H1 (cell line): Measurements from ENCODE around the gene CAMTA1. TPM values are rescaled to one million over a fixed set of nuclear protein-coding genes. Genes with fewer than 3 reads are reported as not detected.

Experiments used
- CTCF ChIA-PET: fragments of 300-600 bp; sonication (Branson Sonifier 250); formaldehyde crosslinking; loops from one replicate; lab custom pipeline; 2021; ENCODE audit not compliant: partially characterized antibody; lab: Charles Lee
- POLR2A ChIA-PET: fragments of 300-600 bp; sonication (Branson Sonifier 250); formaldehyde crosslinking; loops from one replicate; lab custom pipeline; 2021; ENCODE audit warnings: inconsistent platforms; ENCODE audit not compliant: partially characterized antibody; lab: Charles Lee
- DNase-seq, 2 experiments: peaks; one replicate each; pipeline versions ENCODE4 v3.0.0 to v3.0.0-alpha.2; 2010 to 2022; ENCODE audit warnings: low spot score in 2 of 2, low read depth in 1 of 2, mixed read lengths in 1 of 2
- FAIRE-seq: peaks from 2 replicates; lab custom pipeline; 2011; peaks lifted over from hg19 to GRCh38; lab: Jason Lieb, UNC
- H2AFZ ChIP-seq: 2 replicates; pipeline ENCODE4 v1.8.1; 2012; ENCODE audit warnings: low read length, inconsistent platforms
- H2AK5ac ChIP-seq: 2 replicates; pipeline ENCODE4 v1.6.1; 2013; ENCODE audit warnings: low read depth, low read length
- H2BK120ac ChIP-seq: replicated peaks from 2 replicates; pipeline ENCODE3; 2013; ENCODE audit warnings: low read depth, low read length, inconsistent platforms
- H2BK12ac ChIP-seq: 2 replicates; pipeline ENCODE4 v1.6.1; 2013; ENCODE audit warnings: low read depth, low read length
- H2BK15ac ChIP-seq: 2 replicates; pipeline ENCODE4 v1.6.1; 2013; ENCODE audit warnings: low read length
- H2BK20ac ChIP-seq: 2 replicates; pipeline ENCODE4 v1.6.1; 2013; ENCODE audit warnings: low read length
- H2BK5ac ChIP-seq: 2 replicates; pipeline ENCODE4 v1.6.1; 2013; ENCODE audit warnings: low read depth, low read length
- H3K14ac ChIP-seq: 2 replicates; pipeline ENCODE4 v1.6.1; 2013; ENCODE audit warnings: inconsistent platforms; ENCODE audit not compliant: insufficient read length
- H3K18ac ChIP-seq: 2 replicates; pipeline ENCODE4 v1.6.1; 2013; ENCODE audit warnings: low read length; ENCODE audit errors: extremely low read depth
- H3K23ac ChIP-seq: 2 replicates; pipeline ENCODE4 v1.6.1; 2013; ENCODE audit warnings: inconsistent platforms; ENCODE audit not compliant: insufficient read length
- H3K23me2 ChIP-seq: 2 replicates; pipeline ENCODE4 v1.6.1; 2013; ENCODE audit warnings: low read depth, low read length
- H3K27ac ChIP-seq: 2 replicates; pipeline ENCODE4 v1.6.1; 2011; ENCODE audit warnings: low read depth, low read length, inconsistent platforms
- H3K27me3 ChIP-seq, 4 experiments: replicated peaks in 1 of 4; 1 replicate in 1 of 4; 2 replicates in 3 of 4; pipeline versions ENCODE4 v1.6.1 to v1.8.1; 2011 to 2013; ENCODE audit warnings: low read length in 3 of 4, mild to moderate bottlenecking in 3 of 4, inconsistent platforms in 2 of 4, mixed read lengths in 2 of 4, moderate library complexity in 1 of 4; ENCODE audit not compliant: control insufficient read depth in 3 of 4, insufficient read depth in 3 of 4; ENCODE audit errors: extremely low read depth in 1 of 4
- H3K36me3 ChIP-seq, 4 experiments: 2 replicates each; pipeline versions ENCODE4 v1.6.1 to v1.8.1; 2011 to 2013; ENCODE audit warnings: mild to moderate bottlenecking in 4 of 4, low read length in 3 of 4, moderate library complexity in 2 of 4, control low read depth in 1 of 4, inconsistent platforms in 1 of 4; ENCODE audit not compliant: insufficient read depth in 4 of 4, control insufficient read depth in 2 of 4
- H3K4ac ChIP-seq: replicated peaks from 2 replicates; pipeline ENCODE3; 2013; ENCODE audit warnings: low read length, low read depth, mixed read lengths, inconsistent platforms; ENCODE audit not compliant: insufficient read length
- H3K4me1 ChIP-seq, 4 experiments: replicated peaks in 1 of 4; 1 replicate in 1 of 4; 2 replicates in 3 of 4; pipeline versions ENCODE4 v1.6.1 to v1.8.1; 2011 to 2013; ENCODE audit warnings: low read length in 3 of 4, inconsistent platforms in 2 of 4, mixed read lengths in 1 of 4; ENCODE audit not compliant: insufficient read depth in 4 of 4, control insufficient read depth in 3 of 4
- H3K4me2 ChIP-seq, 2 experiments: 2 replicates each; pipeline versions ENCODE4 v1.6.1 to v1.8.1; 2011 to 2013; ENCODE audit warnings: low read depth in 2 of 2, low read length in 2 of 2, control low read depth in 1 of 2, inconsistent platforms in 1 of 2, mild to moderate bottlenecking in 1 of 2; ENCODE audit not compliant: insufficient read depth in 1 of 2
- H3K4me3 ChIP-seq, 4 experiments: fragments of 200-600, 300-600 bp in 1 of 4; sonication (generic), shearing (Covaris generic), sonication (Bioruptor Twin) in 1 of 4; 2 replicates each; pipeline versions ENCODE4 v1.5.1 to v1.8.1; 2011 to 2016; ENCODE audit warnings: low read length in 4 of 4, low read depth in 3 of 4, control low read depth in 2 of 4, inconsistent platforms in 2 of 4, mild to moderate bottlenecking in 2 of 4, mixed read lengths in 1 of 4, moderate library complexity in 1 of 4; ENCODE audit not compliant: insufficient read depth in 2 of 4; ENCODE audit errors: extremely low read depth in 1 of 4
- H3K56ac ChIP-seq: replicated peaks from 2 replicates; pipeline ENCODE3; 2013; ENCODE audit warnings: low read depth, mild to moderate bottlenecking, mixed read lengths, low read length, inconsistent platforms; ENCODE audit not compliant: insufficient read length
- H3K79me1 ChIP-seq: 2 replicates; pipeline ENCODE4 v1.6.1; 2013; ENCODE audit warnings: low read depth, low read length, control low read depth
- H3K79me2 ChIP-seq, 2 experiments: 2 replicates each; pipeline versions ENCODE4 v1.6.1 to v1.8.1; 2012 to 2013; ENCODE audit warnings: low read length in 2 of 2, mild to moderate bottlenecking in 2 of 2, inconsistent platforms in 1 of 2; ENCODE audit not compliant: insufficient read depth in 2 of 2, control insufficient read depth in 1 of 2
- H3K9ac ChIP-seq, 4 experiments: replicated peaks in 1 of 4; 1 replicate in 1 of 4; 2 replicates in 3 of 4; pipeline versions ENCODE4 v1.6.1 to v1.8.1; 2011 to 2013; ENCODE audit warnings: low read depth in 3 of 4, low read length in 3 of 4, control low read depth in 2 of 4, mild to moderate bottlenecking in 2 of 4, moderate library complexity in 2 of 4, inconsistent platforms in 1 of 4; ENCODE audit errors: extremely low read depth in 1 of 4
- H3K9me3 ChIP-seq, 2 experiments: 2 replicates each; pipeline versions ENCODE4 v1.6.1 to v1.8.1; 2012 to 2013; ENCODE audit warnings: mild to moderate bottlenecking in 2 of 2, moderate library complexity in 2 of 2, control low read depth in 1 of 2, inconsistent platforms in 1 of 2, low read depth in 1 of 2, low read length in 1 of 2, mixed read lengths in 1 of 2; ENCODE audit not compliant: insufficient read depth in 2 of 2
- H4K20me1 ChIP-seq, 2 experiments: replicated peaks in 1 of 2; 2 replicates each; pipeline versions ENCODE3 to v1.8.1; 2011 to 2013; ENCODE audit warnings: inconsistent platforms in 2 of 2, low read length in 2 of 2, mild to moderate bottlenecking in 1 of 2; ENCODE audit not compliant: insufficient read depth in 2 of 2, control insufficient read depth in 1 of 2
- H4K5ac ChIP-seq: 2 replicates; pipeline ENCODE4 v1.6.1; 2013; ENCODE audit warnings: low read length, low read depth, mixed read lengths, inconsistent platforms; ENCODE audit not compliant: insufficient read length
- H4K8ac ChIP-seq: 2 replicates; pipeline ENCODE4 v1.8.0; 2013; ENCODE audit warnings: mild to moderate bottlenecking, moderate library complexity, low read length, inconsistent platforms; ENCODE audit not compliant: insufficient read depth; ENCODE audit errors: extremely low read depth
- H4K91ac ChIP-seq: replicated peaks from 2 replicates; pipeline ENCODE3; 2013; ENCODE audit warnings: low read length, mixed read lengths, inconsistent platforms; ENCODE audit not compliant: insufficient read length
- ATF2 ChIP-seq: IDR thresholded peaks from 2 replicates; pipeline ENCODE4 v1.6.1; 2012; ENCODE audit warnings: low read length, inconsistent platforms
- ATF3 ChIP-seq: IDR thresholded peaks from 2 replicates; pipeline ENCODE4 v1.6.1; 2011; ENCODE audit warnings: low read depth, mild to moderate bottlenecking, low read length; ENCODE audit not compliant: insufficient read depth
- BACH1 ChIP-seq: IDR thresholded peaks from 2 replicates; pipeline ENCODE4 v1.6.1; 2012; ENCODE audit warnings: low read length, improper control_type of control experiment
- CTCF ChIP-seq, 3 experiments: IDR thresholded peaks; 1 replicate in 2 of 3; 2 replicates in 1 of 3; pipeline versions ENCODE4 v1.5.1 to v1.6.1; 2011; ENCODE audit warnings: low read length in 3 of 3, mild to moderate bottlenecking in 3 of 3, inconsistent platforms in 2 of 3, low read depth in 1 of 3, moderate library complexity in 1 of 3; ENCODE audit not compliant: insufficient read depth in 1 of 3; ENCODE audit errors: control extremely low read depth in 1 of 3
- EGR1 ChIP-seq: IDR thresholded peaks from 2 replicates; pipeline ENCODE4 v1.6.1; 2011; ENCODE audit warnings: low read depth, low read length, borderline replicate concordance
- GABPA ChIP-seq: IDR thresholded peaks from 2 replicates; pipeline ENCODE4 v1.6.1; 2011; ENCODE audit warnings: mild to moderate bottlenecking, low read length, moderate library complexity, borderline replicate concordance; ENCODE audit not compliant: insufficient read depth
- POLR2A ChIP-seq, 2 experiments: IDR thresholded peaks; 1 replicate in 1 of 2; 2 replicates in 1 of 2; pipeline ENCODE4 v1.6.1; 2011; ENCODE audit warnings: low read depth in 2 of 2, low read length in 2 of 2, mild to moderate bottlenecking in 2 of 2; ENCODE audit errors: control extremely low read depth in 1 of 2
- POU5F1 ChIP-seq: IDR thresholded peaks from 2 replicates; pipeline ENCODE4 v1.6.1; 2011; ENCODE audit warnings: low read depth, mild to moderate bottlenecking, low read length, moderate library complexity
- SP2 ChIP-seq: IDR thresholded peaks from 2 replicates; pipeline ENCODE4 v1.6.1; 2012; ENCODE audit warnings: mild to moderate bottlenecking, low read length, inconsistent platforms
- SP4 ChIP-seq: IDR thresholded peaks from 2 replicates; pipeline ENCODE4 v1.6.1; 2012; ENCODE audit warnings: low read length, inconsistent platforms
- WGBS, 2 experiments: shearing (Covaris generic) in 1 of 2; methylation state at CpG; one replicate each; pipeline versions ENCODE4 v1.1.6 to v1.1.7; 2013 to 2015; ENCODE audit warnings: low lambda C conversion rate in 2 of 2, mixed read lengths in 2 of 2, inconsistent platforms in 1 of 2, low coverage in 1 of 2, missing lambda C conversion rate in 1 of 2; ENCODE audit not compliant: insufficient replicate concordance in 2 of 2, insufficient coverage in 1 of 2, insufficient read length in 1 of 2; ENCODE audit errors: extremely low coverage in 1 of 2, missing lambda C conversion rate in 1 of 2; 5-methylcytosine and 5-hydroxymethylcytosine counted together
- polyA plus RNA-seq, 7 experiments: library from polyadenylated mRNA; depleted of rRNA in 3 of 7; stranded (reverse) in 5 of 7; unstranded in 2 of 7; fragments of >200 nt in 5 of 7; fragments of 200-250 nt in 2 of 7; gene quantifications; 1 replicate in 5 of 7; 2 replicates in 1 of 7; 4 replicates in 1 of 7; pipeline versions ENCODE4 v1.2.1 to v1.2.3, GENCODE V29; 2011 to 2013; ENCODE audit warnings: missing spikeins in 2 of 7, mixed read lengths in 2 of 7
- total RNA-seq: library from RNA; stranded (reverse); fragmentation: NEBNext Ultra II Directional; extraction: Animal tissue kit (Norgen Biotek cat#: 25700); gene quantifications from 2 replicates; pipeline ENCODE4 v1.2.1, GENCODE V29; 2021

CAMTA1 gene
- total and polyA plus RNA-seq, 2 of the 8 experiments (the other 6 are each of a cell fraction or from before 2014, with no cell fraction given), result 65.0 to 119 TPM

- Histone ChIP-seq H4K8ac (no peak overlapping the region), H3K27ac (no peak overlapping the region), H3K23me2 (no peaks in the 10 kb centered on the region), H3K36me3 (no peaks in the 10 kb centered on the region), H2AFZ (no peak overlapping the region), H3K9ac (no peak overlapping the region), H3K4ac (no peak overlapping the region), H3K14ac (no peak overlapping the region), H3K4me3 (no peak overlapping the region), H3K4me1 (peaks cover 0 to 11% (median 5%) of the 10 kb centered on the region in 4 experiments; a peak in 5 of 7 replicates), H4K5ac (no peak overlapping the region), H2BK20ac (0 out of 2 replicates have a peak overlapping the region, but pooled peaks have one; percentile 18), H4K91ac (no peak overlapping the region), H3K9me3 (no peaks in the 10 kb centered on the region), H3K79me1 (no peaks in the 10 kb centered on the region), H2BK120ac (no peak overlapping the region), H3K79me2 (no peaks in the 10 kb centered on the region), H3K27me3 (no peaks in the 10 kb centered on the region), H3K18ac (no peak overlapping the region), H3K56ac (no peak overlapping the region), H3K23ac (no peak overlapping the region), H3K4me2 (no peak overlapping the region), H2BK12ac (0 out of 2 replicates have a peak overlapping the region, but pooled peaks have one; percentile 17), H2BK15ac (no peak overlapping the region), H2AK5ac (no peak overlapping the region), H4K20me1 (no peaks in the 10 kb centered on the region), H2BK5ac (no peak overlapping the region)
- ChIA-PET CTCF (interaction anchor here (0.8 to 11.3 kb wide), 5 partner anchors 13 to 122 kb away, joined by 3 to 107 read pairs (median 4); no protein-coding TSS in a partner anchor), POLR2A (no interaction called here)
- FAIRE-seq (no peak), DNase-seq (peak in 1 of 2 experiments; percentile 67)
- 85% methylated on average over 4 of the region's 4 CpGs; no CpG with 5 or more reads in 1 of the 2 experiments for WGBS, 2 experiments
- TF ChIP-seq BACH1, result no peak
- TF ChIP-seq SP4, result no peak
- no peak for TF ChIP-seq POLR2A (IDR thresholded peaks at IDR 0.05; ENCODE audit: control extremely low read depth in 1 of 2, low read depth in 2 of 2, low read length in 2 of 2)
- no peak for TF ChIP-seq SP2
- TF ChIP-seq CTCF (IDR thresholded peaks at IDR 0.05; ENCODE audit: control extremely low read depth in 1 of 3, insufficient read depth in 1 of 3, low read depth in 1 of 3, low read length in 3 of 3), result no peak
- TF ChIP-seq POU5F1, result no peak
- no peak for TF ChIP-seq ATF3
- peak; percentile 48; the same call in 1 of the 2 replicates for TF ChIP-seq GABPA
- TF ChIP-seq ATF2, result no peak
- no peak for TF ChIP-seq EGR1
Observed at GRCh38 chr1:7046314-7046713, 261.1 kb downstream of the CAMTA1 start.
